Measurements from ENCODE around the gene DSCAML1. TPM values are rescaled to one million over a fixed set of nuclear protein-coding genes. Genes with fewer than 3 reads are reported as not detected.

DSCAML1 gene
- total RNA-seq, 1 experiment from 2014 or later: not detected

DNA sequence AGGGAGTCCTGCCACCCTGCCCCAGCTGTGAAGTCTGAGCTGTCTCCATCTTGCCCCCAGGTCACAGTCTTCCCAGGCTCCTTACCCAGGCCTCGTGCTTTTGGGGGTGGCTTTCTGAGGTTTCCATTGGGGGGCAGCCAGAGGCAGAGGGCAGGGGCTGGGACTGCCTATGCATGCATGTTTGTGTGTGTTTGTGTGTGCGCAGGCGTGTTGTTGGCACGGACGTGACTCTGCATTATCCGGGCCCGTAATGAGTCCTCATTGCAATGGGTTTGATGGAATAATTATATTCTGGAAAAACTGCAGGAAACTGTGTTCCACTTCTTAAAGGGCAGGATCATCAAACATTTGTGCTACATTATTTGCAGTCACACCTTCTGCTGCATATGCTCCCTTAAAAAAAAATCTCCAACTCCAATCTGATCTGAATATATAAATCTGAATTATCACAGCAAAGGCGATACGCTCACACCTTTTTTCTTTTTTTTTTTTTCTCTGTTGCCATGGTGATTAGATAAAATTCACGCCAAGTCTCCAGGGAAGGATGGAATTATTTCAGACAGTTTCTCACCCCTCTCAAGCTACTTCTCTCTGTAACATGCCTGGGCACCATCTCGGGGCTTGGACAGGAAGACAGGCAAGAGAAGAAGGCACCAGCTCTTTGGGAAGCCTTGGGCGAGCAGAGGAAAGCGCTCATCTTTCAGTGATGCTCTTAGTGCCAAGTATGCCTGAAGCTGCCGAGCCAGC is 45.9 kb downstream of the DSCAML1 start:
- H2AFZ ChIP-seq (ENCODE audit: low read depth, low read length, poor library complexity, severe bottlenecking): no peak overlapping the region
- no TSS peak for BruUV-seq (replicated peaks)
- TF ChIP-seq EZH2 (IDR thresholded peaks at IDR 0.05) (no peak), POLR2AphosphoS5 (IDR thresholded peaks at IDR 0.05; ENCODE audit: low read depth, low read length) (no peak), ZNF274 (IDR thresholded peaks at IDR 0.05; ENCODE audit: low read depth, low read length) (no peak), CEBPB (IDR thresholded peaks at IDR 0.05; ENCODE audit: low read depth) (no peak), JUND (IDR thresholded peaks at IDR 0.05) (no peak), ELF1 (IDR thresholded peaks at IDR 0.05; ENCODE audit: borderline replicate concordance, low read depth) (no peak), CBX3 (IDR thresholded peaks at IDR 0.05; ENCODE audit: low read depth) (no peak), ZBTB33 (IDR thresholded peaks at IDR 0.05; ENCODE audit: extremely low read depth, insufficient replicate concordance, low read length) (no peak), FOSL1 (IDR thresholded peaks at IDR 0.05; ENCODE audit: low read depth) (no peak), EZH2phosphoT487 (IDR thresholded peaks at IDR 0.05; ENCODE audit: borderline replicate concordance) (no peak), RAD21 (IDR thresholded peaks at IDR 0.05; ENCODE audit: low read depth) (no peak), POLR2A (IDR thresholded peaks at IDR 0.05; ENCODE audit: borderline replicate concordance, extremely low read depth, insufficient read depth, insufficient read length) (no peak), SIN3A (IDR thresholded peaks at IDR 0.05; ENCODE audit: low read depth) (no peak), SP1 (IDR thresholded peaks at IDR 0.05; ENCODE audit: low read depth) (no peak)
- TF ChIP-seq, protein P1, sequence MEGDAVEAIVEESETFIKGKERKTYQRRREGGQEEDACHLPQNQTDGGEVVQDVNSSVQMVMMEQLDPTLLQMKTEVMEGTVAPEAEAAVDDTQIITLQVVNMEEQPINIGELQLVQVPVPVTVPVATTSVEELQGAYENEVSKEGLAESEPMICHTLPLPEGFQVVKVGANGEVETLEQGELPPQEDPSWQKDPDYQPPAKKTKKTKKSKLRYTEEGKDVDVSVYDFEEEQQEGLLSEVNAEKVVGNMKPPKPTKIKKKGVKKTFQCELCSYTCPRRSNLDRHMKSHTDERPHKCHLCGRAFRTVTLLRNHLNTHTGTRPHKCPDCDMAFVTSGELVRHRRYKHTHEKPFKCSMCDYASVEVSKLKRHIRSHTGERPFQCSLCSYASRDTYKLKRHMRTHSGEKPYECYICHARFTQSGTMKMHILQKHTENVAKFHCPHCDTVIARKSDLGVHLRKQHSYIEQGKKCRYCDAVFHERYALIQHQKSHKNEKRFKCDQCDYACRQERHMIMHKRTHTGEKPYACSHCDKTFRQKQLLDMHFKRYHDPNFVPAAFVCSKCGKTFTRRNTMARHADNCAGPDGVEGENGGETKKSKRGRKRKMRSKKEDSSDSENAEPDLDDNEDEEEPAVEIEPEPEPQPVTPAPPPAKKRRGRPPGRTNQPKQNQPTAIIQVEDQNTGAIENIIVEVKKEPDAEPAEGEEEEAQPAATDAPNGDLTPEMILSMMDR (IDR thresholded peaks at IDR 0.05 in 2 of 3, conservative IDR thresholded peaks at IDR 0.05 in 1 of 3; ENCODE audit: borderline replicate concordance in 1 of 3, insufficient read depth in 1 of 3, low read depth in 2 of 3, low read length in 2 of 3): no peak
- TF ChIP-seq, protein P2, sequence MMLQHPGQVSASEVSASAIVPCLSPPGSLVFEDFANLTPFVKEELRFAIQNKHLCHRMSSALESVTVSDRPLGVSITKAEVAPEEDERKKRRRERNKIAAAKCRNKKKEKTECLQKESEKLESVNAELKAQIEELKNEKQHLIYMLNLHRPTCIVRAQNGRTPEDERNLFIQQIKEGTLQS (IDR thresholded peaks at IDR 0.05): no peak
- TF ChIP-seq, protein P3, sequence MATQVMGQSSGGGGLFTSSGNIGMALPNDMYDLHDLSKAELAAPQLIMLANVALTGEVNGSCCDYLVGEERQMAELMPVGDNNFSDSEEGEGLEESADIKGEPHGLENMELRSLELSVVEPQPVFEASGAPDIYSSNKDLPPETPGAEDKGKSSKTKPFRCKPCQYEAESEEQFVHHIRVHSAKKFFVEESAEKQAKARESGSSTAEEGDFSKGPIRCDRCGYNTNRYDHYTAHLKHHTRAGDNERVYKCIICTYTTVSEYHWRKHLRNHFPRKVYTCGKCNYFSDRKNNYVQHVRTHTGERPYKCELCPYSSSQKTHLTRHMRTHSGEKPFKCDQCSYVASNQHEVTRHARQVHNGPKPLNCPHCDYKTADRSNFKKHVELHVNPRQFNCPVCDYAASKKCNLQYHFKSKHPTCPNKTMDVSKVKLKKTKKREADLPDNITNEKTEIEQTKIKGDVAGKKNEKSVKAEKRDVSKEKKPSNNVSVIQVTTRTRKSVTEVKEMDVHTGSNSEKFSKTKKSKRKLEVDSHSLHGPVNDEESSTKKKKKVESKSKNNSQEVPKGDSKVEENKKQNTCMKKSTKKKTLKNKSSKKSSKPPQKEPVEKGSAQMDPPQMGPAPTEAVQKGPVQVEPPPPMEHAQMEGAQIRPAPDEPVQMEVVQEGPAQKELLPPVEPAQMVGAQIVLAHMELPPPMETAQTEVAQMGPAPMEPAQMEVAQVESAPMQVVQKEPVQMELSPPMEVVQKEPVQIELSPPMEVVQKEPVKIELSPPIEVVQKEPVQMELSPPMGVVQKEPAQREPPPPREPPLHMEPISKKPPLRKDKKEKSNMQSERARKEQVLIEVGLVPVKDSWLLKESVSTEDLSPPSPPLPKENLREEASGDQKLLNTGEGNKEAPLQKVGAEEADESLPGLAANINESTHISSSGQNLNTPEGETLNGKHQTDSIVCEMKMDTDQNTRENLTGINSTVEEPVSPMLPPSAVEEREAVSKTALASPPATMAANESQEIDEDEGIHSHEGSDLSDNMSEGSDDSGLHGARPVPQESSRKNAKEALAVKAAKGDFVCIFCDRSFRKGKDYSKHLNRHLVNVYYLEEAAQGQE (IDR thresholded peaks at IDR 0.05; ENCODE audit: low read depth): no peak
- POLR2A ChIA-PET: no interaction called here
- no peak overlapping the region for H3K9ac ChIP-seq (ENCODE audit: low read length)
- no peaks in the 10 kb centered on the region for H3K36me3 ChIP-seq (ENCODE audit: control insufficient read depth in 1 of 2, insufficient read depth in 2 of 2, low read length in 2 of 2)
- H3K4me1 ChIP-seq (ENCODE audit: control insufficient read depth in 1 of 2, insufficient read depth in 2 of 2, low read length in 2 of 2): no peaks in the 10 kb centered on the region
- DNase-seq (ENCODE audit: low read depth, low spot score) (no peak), ATAC-seq (no peak)
- no peak overlapping the region for H3K27ac ChIP-seq (ENCODE audit: low read depth, low read length)
- no peaks in the 10 kb centered on the region for H3K9me2 ChIP-seq (ENCODE audit: insufficient read depth)
- H3K4me2 ChIP-seq (ENCODE audit: low read length): no peak overlapping the region
- RAD21 ChIA-PET (ENCODE audit: low non-redundant PET in 1 of 2, low total read pairs in 2 of 2, uncharacterized antibody in 2 of 2, unreplicated experiment in 2 of 2): no interaction called here
- no peaks in the 10 kb centered on the region for H3K9me3 ChIP-seq (ENCODE audit: control insufficient read depth in 1 of 2, insufficient read depth in 1 of 2, low read depth in 1 of 2, low read length in 2 of 2)
- H3K27me3 ChIP-seq (ENCODE audit: insufficient read depth, low read length): peaks cover 28% of the 10 kb centered on the region; the same call in 1 of the 2 replicates
- intact Hi-C loops (cut with micrococcal nuclease): no loop called here
- no peak overlapping the region for H3K4me3 ChIP-seq (replicated peaks in 1 of 2; ENCODE audit: low read depth in 1 of 2, low read length in 2 of 2)
- no peaks in the 10 kb centered on the region for H4K20me1 ChIP-seq (ENCODE audit: insufficient read depth)
- CTCF ChIA-PET: no interaction called here
- no peaks in the 10 kb centered on the region for H3K79me2 ChIP-seq (ENCODE audit: insufficient read depth, low read length)

Measured in HCT116 (cell line).